AG08395 (cell line): ENCODE measurements around the gene PFKM.
"Not testable (repeated sequence)": the region's sequence is repeated elsewhere in the genome, so short reads cannot be mapped to it uniquely, and the experiment has no call there.

Experiments used
- DNase-seq: peaks from one replicate; pipeline ENCODE4 v3.0.0; 2012; ENCODE audit warnings: mixed read lengths, low spot score

Gene PFKM

GRCh38 chr12:48111312-48111693 is 7.9 kb upstream of the PFKM start:
- DNase-seq = not testable (repeated sequence)

GRCh38 chr12:48115957-48116356 is 3.2 kb upstream of the PFKM start:
- no peak for DNase-seq

GRCh38 chr12:48118284-48118871 is 786 bp upstream of the PFKM start:
- DNase-seq = no peak

- DNase-seq = peak; percentile 30
These were observed 651 bp downstream of the PFKM start for GRCh38 chr12:48119834-48120195.

- DNase-seq = no peak
These were observed 2.4 kb downstream of the PFKM start for GRCh38 chr12:48121522-48121921.

GRCh38 chr12:48122065-48122834 is 3.1 kb downstream of the PFKM start:
- DNase-seq = no peak

GRCh38 chr12:48123169-48123568 is 4.0 kb downstream of the PFKM start:
- no peak for DNase-seq

GRCh38 chr12:48125542-48125941 is 6.4 kb downstream of the PFKM start:
- DNase-seq = not testable (repeated sequence)

GRCh38 chr12:48125985-48126384 is 6.8 kb downstream of the PFKM start:
- DNase-seq = no peak

GRCh38 chr12:48126953-48127630 is 7.9 kb downstream of the PFKM start:
- DNase-seq = no peak

- no peak for DNase-seq
These were observed 9.6 kb downstream of the PFKM start for GRCh38 chr12:48128800-48129199.

GRCh38 chr12:48129376-48129775 is 10.2 kb downstream of the PFKM start:
- DNase-seq = no peak

- DNase-seq = no peak
These were observed 12.4 kb downstream of the PFKM start for GRCh38 chr12:48131517-48131916.

- no peak for DNase-seq
These were observed 13.7 kb downstream of the PFKM start for GRCh38 chr12:48132826-48133225.

- no peak for DNase-seq
These were observed 15.9 kb downstream of the PFKM start for GRCh38 chr12:48135027-48135426.

GRCh38 chr12:48142818-48143674 is 23.9 kb downstream of the PFKM start:
- no peak for DNase-seq

- DNase-seq = no peak
These were observed 24.7 kb downstream of the PFKM start for GRCh38 chr12:48143898-48144297.

- DNase-seq = no peak
These were observed 26.8 kb downstream of the PFKM start for GRCh38 chr12:48145981-48146380.

GRCh38 chr12:48151103-48151771 is 32.1 kb downstream of the PFKM start:
- DNase-seq = no peak

GRCh38 chr12:48155786-48156185 is 36.6 kb downstream of the PFKM start:
- not testable (repeated sequence) for DNase-seq

- DNase-seq = no peak
These were observed 37.5 kb downstream of the PFKM start for GRCh38 chr12:48156652-48157017.
